ENCODE measurements around the gene ADCY1.

DNA sequence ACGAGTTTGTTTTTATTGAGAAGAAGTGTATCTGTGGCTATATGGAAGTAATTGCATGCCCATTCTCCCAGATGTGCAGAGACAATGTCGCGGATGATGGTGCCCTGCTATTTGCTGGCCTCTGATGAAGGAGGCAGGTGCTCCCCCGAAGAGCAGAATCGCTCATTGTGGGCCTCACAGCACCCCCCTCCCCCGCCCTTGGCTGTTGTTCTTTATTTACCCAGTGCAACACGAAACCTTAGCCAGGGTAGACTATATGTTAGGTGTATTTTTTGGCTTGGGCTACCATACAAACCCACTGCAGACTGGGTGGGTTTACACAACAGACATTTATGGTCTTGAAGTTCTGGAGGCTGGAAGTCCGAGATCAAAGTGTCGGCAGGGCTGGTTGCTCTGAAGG lies 3.4 kb upstream of the ADCY1 start:
- TF ChIP-seq, protein P1, sequence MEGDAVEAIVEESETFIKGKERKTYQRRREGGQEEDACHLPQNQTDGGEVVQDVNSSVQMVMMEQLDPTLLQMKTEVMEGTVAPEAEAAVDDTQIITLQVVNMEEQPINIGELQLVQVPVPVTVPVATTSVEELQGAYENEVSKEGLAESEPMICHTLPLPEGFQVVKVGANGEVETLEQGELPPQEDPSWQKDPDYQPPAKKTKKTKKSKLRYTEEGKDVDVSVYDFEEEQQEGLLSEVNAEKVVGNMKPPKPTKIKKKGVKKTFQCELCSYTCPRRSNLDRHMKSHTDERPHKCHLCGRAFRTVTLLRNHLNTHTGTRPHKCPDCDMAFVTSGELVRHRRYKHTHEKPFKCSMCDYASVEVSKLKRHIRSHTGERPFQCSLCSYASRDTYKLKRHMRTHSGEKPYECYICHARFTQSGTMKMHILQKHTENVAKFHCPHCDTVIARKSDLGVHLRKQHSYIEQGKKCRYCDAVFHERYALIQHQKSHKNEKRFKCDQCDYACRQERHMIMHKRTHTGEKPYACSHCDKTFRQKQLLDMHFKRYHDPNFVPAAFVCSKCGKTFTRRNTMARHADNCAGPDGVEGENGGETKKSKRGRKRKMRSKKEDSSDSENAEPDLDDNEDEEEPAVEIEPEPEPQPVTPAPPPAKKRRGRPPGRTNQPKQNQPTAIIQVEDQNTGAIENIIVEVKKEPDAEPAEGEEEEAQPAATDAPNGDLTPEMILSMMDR (conservative IDR thresholded peaks at IDR 0.05; ENCODE audit: low read depth, low read length), result no peak
- no peak for TF ChIP-seq EZH2 (IDR thresholded peaks at IDR 0.05; ENCODE audit: low read length, unreplicated experiment)

Data from PC-3 (cell line).